Measurements from ENCODE around the gene SV2C. TPM values are rescaled to one million over a fixed set of nuclear protein-coding genes. Genes with fewer than 3 reads are reported as not detected.
"Not testable (repeated sequence)": the region's sequence is repeated elsewhere in the genome, so short reads cannot be mapped to it uniquely, and the experiment has no call there.

SV2C gene, protein sequence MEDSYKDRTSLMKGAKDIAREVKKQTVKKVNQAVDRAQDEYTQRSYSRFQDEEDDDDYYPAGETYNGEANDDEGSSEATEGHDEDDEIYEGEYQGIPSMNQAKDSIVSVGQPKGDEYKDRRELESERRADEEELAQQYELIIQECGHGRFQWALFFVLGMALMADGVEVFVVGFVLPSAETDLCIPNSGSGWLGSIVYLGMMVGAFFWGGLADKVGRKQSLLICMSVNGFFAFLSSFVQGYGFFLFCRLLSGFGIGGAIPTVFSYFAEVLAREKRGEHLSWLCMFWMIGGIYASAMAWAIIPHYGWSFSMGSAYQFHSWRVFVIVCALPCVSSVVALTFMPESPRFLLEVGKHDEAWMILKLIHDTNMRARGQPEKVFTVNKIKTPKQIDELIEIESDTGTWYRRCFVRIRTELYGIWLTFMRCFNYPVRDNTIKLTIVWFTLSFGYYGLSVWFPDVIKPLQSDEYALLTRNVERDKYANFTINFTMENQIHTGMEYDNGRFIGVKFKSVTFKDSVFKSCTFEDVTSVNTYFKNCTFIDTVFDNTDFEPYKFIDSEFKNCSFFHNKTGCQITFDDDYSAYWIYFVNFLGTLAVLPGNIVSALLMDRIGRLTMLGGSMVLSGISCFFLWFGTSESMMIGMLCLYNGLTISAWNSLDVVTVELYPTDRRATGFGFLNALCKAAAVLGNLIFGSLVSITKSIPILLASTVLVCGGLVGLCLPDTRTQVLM
- total RNA-seq: 0.10 TPM

- DNase-seq: no peak
These were observed at the start of gene SV2C for GRCh38 chr5:76082772-76083554. TSS of gene SV2C (plus strand) at chr5:76083383. CDS start at chr5:76131751, 48,368 bp downstream.

- not testable (repeated sequence) for DNase-seq
These were observed 45.4 kb upstream of the SV2C start for GRCh38 chr5:76037736-76038151.

GRCh38 chr5:76038212-76038611 lies 45.0 kb upstream of the SV2C start:
- no peak for DNase-seq

- DNase-seq: no peak
These were observed 42.4 kb upstream of the SV2C start for GRCh38 chr5:76040806-76041205.

DNA sequence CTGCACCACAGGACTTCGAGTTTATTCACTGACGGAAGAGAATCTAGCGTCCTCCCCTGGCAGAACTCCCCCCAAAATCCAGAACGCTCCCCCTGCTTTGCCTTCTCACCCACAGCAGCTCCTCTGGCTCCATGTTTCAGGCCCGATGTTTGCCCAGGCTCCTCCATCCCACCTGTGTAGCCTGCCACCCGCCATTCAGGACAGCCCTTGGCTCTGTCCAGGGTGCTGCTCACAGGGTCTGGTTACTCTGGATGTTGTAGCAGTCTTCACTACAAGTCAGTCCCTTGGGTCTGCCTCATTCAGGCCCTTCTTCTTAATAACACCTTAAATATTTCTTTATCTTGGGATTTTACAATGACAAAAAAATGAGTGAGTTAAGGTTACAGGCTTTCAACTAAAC lies 41.3 kb upstream of the SV2C start:
- no peak for DNase-seq

DNA sequence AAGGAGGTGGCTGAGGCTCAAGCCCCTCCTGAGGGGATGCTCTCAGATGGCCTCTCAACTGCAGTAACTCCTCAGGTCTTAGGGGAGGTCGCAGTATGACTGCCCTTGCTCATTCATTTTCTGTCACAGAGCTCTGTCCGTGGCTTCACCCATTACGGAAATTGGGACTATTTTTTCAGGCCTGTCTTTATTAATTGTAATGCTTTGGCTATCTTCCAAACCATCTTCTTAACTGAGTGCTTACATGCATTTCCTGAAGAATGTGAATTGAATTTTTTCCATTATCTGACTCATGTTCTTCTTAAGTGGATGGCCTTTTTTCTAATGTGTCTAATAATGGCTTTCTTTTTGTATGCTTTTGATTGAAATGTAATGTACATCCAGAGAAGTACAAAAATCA lies 36.4 kb upstream of the SV2C start:
- DNase-seq: no peak

DNA sequence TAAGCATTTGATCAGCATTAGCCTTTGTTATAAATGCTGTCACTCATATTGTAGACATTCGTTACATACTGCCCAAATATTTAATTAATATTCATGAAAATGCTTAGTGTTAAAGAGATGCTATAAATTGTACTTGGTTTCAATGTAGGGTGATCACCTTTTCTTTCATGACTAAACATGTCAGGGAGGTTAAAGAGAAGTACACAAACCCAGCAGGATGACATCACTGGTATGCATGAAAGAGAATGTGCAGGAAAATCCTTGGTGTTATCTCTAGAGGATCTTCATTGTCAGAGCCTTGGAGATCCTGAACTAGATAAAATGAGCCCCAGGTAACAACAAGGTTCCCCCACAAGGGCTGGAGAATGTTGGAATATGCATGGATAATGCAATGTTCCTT lies 33.0 kb upstream of the SV2C start:
- no peak for DNase-seq

GRCh38 chr5:76062502-76063041 lies 20.6 kb upstream of the SV2C start:
- DNase-seq: no peak

DNA sequence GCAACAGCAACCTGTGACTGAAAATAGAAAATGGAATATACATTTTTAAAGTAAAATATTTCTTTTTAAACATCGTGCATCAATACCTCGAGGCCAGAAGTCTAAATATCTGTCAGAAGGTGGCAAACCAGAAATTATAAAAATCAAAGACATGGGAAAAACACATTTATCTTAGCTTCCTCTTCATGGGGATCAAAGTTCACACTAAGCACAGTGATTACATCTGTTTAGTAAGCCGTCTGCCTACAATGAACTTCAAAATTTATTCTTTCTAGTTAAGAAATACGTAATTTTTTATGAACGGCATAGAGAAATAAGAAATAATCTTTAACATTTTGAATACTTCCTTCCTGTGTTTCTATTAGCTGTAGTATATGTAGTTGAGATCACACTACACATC lies 17.9 kb upstream of the SV2C start:
- DNase-seq: no peak

DNA sequence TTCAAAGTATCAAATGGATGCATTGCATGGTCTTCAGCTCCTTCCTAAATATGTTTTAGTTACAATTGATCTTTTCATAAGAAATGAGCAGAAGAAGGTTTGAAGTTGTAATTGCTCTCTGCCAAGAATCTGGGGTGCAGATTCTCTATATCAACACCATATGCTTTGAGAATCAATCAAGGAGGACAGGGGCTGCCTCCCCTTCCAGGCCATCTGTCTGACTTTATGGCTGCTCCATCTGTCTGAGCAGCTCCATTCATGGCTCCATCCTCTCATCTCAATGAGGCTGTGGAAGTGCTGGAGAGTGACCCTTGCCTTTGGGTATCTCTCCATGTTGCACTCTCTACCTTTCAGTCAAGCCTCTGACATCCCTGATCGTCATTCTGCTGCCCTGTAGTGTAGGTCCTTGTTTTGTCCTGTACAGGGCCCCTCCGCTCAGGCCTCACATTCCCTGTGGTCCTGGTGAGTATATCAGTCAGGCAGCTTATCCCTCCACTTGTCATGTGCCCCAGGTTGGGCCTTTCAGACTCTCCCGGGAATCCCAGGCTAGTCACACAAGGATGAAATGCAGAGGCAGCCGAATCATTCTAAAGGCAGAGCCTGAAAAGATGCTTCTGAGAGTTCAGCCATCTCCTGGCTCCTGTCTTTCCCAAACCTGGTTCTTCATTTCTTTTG lies 14.0 kb upstream of the SV2C start:
- DNase-seq: peak; percentile 30

- DNase-seq: no peak
These were observed 8.6 kb upstream of the SV2C start for GRCh38 chr5:76074487-76075065.

- DNase-seq: no peak
These were observed 1.1 kb upstream of the SV2C start for GRCh38 chr5:76081811-76082771.

DNA sequence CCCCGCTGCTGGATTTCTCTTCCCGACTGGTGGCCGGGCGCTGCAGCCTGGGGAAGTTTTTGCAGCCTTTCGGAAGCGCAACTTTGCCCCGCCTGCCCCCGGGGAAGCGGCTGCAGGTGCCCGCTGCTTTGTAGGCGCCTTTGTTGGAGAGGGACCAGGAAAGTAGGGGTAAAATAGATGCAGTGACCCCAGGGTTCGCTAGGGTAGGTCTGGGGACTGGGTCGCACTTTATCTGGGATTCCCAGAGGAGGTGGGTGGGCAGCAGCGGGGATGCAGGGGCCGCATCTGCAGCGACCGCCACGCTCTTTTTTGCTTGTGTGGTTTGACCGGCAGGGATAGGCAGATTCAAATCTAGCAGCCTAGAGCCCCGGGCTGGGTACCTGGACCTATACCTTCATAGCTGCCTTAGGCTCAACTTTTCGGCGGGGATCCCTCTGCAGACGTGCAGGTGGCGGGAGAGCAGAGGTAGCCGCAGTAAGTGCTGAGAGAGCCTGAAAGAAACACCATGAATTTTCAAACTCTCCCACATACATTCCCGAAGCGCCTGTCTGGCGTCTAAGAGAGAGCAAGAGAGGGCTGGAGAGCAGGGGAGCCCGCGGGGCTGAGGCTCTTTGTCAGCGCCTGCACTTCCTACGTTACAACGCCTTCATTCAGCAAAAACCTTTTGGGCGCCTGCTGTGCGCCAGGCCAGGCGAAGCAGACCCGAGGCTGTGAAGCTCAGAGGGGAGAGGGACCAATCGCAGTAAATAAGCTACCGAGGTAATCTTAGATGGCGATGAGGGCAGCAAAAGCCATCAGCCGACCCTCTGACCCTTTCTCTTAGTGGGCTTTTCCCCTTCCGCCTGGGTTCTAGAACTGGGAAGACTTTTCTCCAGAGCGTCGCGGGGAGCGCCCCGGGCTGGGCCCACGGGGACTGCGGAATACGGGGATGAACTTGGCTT lies 642 bp downstream of the SV2C start:
- no peak for DNase-seq

- DNase-seq: no peak
These were observed 1.5 kb downstream of the SV2C start for GRCh38 chr5:76084496-76085242.

DNA sequence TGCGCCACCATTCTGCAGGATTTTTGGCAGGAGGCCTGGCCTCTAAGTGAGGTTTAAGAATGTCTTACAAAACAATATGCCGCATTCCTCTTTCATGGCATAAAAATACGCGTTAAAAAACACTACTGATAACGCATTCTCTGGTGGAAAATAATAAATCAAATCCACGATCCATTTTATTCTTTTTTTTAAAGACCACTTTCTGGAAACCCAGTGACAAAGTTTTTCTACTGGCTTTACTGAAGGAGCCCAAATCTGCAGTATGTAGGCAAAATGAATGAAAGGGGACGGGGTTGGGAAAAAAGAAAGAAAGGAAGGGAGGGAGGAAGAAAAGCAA lies 2.0 kb downstream of the SV2C start:
- no peak for DNase-seq

DNA sequence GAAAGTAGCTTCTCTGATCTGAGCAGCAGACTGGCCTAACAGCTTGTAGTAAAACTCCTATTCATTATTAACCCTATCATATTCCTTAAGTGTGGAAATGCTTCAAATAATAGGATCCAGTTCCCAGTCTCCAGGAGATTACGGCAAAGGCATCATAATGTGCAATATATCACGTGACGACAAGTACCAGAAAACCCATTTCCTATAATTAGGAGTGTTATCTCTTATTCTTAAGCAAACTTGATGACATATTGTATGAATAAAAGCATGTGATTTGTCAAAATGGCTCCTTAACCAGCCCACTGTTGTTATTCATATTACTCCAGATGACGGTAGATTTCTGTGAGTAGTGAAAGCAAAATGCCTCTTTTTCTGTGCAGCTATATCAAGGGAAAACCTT lies 2.9 kb downstream of the SV2C start:
- no peak for DNase-seq

DNA sequence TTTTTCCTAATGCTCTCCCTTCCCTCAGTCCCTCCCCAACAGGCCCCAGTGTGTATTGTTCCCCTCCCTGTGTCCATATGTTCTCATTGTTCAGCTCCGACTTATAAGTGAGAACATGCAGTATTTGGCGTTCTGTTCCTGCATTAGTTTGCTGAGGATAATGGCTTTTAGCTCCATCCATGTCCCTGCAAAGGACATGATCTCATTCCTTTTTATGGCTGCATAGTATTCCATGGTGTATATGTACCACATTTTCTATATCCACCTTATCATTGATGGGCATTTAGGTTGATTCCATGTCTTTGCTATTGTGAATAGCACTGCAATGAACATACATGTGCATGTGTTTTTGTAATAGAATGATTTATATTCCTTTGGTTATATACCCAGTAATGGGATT lies 6.0 kb downstream of the SV2C start:
- DNase-seq: not testable (repeated sequence)

- DNase-seq: no peak
These were observed 8.2 kb downstream of the SV2C start for GRCh38 chr5:76091351-76091750.

GRCh38 chr5:76099286-76099702 lies 16.1 kb downstream of the SV2C start:
- no peak for DNase-seq

Measured in skin of body (tissue), 2 donors.